ENCODE measurements around the gene OR5C1. TPM values are rescaled to one million over a fixed set of nuclear protein-coding genes. Genes with fewer than 3 reads are reported as not detected.
"Not testable (repeated sequence)": the region's sequence is repeated elsewhere in the genome, so short reads cannot be mapped to it uniquely, and the experiment has no call there.

OR5C1 gene
- total RNA-seq, 1 experiment from 2014 or later: not detected

DNA sequence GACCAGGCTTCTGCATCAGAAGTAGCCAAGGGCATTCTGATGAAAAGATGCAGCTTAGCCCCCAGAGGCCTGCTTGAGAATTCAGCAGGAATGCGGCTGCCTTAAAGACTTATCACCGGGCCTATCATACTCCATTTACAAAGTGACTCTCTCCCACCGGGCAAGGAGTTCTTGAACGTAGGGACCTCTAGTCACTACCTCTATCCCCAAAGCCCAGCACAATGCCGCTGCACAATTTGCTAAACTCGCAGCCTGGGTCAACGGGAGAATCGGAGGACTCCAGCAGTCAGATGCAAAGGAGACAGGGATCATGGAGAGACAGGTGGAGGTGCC is 39.0 kb downstream of the OR5C1 start:
- Mint-ChIP-seq H3K4me3 (peak overlapping the region; percentile 100), H3K27me3 (ENCODE audit: low read depth) (no peaks in the 10 kb centered on the region), H3K36me3 (peaks cover 22% of the 10 kb centered on the region), H3K4me1 (peaks cover 9% of the 10 kb centered on the region), H3K27ac (peak overlapping the region; percentile 99), H3K9me3 (no peaks in the 10 kb centered on the region)
- ChIA-PET CTCF (interaction anchor here (1.7 kb wide), 1 partner anchor 10 kb away, joined by 7 read pairs; no protein-coding TSS in a partner anchor), POLR2A (interaction anchor here (0.6 to 1.4 kb wide), 3 partner anchors 11 to 78 kb away, joined by 3 to 4 read pairs (median 4); partner anchors contain the start of gene RC3H2)
- TF ChIP-seq SMAD3 (CRISPR knock-in tag; IDR thresholded peaks at IDR 0.05; ENCODE audit: borderline replicate concordance): no peak
- no peak for TF ChIP-seq FOXJ3 (CRISPR knock-in tag; IDR thresholded peaks at IDR 0.05; ENCODE audit: borderline replicate concordance)
- TF ChIP-seq, protein P1, sequence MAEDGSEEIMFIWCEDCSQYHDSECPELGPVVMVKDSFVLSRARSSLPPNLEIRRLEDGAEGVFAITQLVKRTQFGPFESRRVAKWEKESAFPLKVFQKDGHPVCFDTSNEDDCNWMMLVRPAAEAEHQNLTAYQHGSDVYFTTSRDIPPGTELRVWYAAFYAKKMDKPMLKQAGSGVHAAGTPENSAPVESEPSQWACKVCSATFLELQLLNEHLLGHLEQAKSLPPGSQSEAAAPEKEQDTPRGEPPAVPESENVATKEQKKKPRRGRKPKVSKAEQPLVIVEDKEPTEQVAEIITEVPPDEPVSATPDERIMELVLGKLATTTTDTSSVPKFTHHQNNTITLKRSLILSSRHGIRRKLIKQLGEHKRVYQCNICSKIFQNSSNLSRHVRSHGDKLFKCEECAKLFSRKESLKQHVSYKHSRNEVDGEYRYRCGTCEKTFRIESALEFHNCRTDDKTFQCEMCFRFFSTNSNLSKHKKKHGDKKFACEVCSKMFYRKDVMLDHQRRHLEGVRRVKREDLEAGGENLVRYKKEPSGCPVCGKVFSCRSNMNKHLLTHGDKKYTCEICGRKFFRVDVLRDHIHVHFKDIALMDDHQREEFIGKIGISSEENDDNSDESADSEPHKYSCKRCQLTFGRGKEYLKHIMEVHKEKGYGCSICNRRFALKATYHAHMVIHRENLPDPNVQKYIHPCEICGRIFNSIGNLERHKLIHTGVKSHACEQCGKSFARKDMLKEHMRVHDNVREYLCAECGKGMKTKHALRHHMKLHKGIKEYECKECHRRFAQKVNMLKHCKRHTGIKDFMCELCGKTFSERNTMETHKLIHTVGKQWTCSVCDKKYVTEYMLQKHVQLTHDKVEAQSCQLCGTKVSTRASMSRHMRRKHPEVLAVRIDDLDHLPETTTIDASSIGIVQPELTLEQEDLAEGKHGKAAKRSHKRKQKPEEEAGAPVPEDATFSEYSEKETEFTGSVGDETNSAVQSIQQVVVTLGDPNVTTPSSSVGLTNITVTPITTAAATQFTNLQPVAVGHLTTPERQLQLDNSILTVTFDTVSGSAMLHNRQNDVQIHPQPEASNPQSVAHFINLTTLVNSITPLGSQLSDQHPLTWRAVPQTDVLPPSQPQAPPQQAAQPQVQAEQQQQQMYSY (CRISPR knock-in tag; IDR thresholded peaks at IDR 0.05): no peak
- TF ChIP-seq TCF7 (CRISPR knock-in tag; IDR thresholded peaks at IDR 0.05; ENCODE audit: low read depth): no peak
- TF ChIP-seq, protein P2, sequence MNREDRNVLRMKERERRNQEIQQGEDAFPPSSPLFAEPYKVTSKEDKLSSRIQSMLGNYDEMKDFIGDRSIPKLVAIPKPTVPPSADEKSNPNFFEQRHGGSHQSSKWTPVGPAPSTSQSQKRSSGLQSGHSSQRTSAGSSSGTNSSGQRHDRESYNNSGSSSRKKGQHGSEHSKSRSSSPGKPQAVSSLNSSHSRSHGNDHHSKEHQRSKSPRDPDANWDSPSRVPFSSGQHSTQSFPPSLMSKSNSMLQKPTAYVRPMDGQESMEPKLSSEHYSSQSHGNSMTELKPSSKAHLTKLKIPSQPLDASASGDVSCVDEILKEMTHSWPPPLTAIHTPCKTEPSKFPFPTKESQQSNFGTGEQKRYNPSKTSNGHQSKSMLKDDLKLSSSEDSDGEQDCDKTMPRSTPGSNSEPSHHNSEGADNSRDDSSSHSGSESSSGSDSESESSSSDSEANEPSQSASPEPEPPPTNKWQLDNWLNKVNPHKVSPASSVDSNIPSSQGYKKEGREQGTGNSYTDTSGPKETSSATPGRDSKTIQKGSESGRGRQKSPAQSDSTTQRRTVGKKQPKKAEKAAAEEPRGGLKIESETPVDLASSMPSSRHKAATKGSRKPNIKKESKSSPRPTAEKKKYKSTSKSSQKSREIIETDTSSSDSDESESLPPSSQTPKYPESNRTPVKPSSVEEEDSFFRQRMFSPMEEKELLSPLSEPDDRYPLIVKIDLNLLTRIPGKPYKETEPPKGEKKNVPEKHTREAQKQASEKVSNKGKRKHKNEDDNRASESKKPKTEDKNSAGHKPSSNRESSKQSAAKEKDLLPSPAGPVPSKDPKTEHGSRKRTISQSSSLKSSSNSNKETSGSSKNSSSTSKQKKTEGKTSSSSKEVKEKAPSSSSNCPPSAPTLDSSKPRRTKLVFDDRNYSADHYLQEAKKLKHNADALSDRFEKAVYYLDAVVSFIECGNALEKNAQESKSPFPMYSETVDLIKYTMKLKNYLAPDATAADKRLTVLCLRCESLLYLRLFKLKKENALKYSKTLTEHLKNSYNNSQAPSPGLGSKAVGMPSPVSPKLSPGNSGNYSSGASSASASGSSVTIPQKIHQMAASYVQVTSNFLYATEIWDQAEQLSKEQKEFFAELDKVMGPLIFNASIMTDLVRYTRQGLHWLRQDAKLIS (CRISPR knock-in tag; IDR thresholded peaks at IDR 0.05; ENCODE audit: borderline replicate concordance): no peak
- no peak for TF ChIP-seq ZNF138 (CRISPR knock-in tag; conservative IDR thresholded peaks at IDR 0.05)
- ATAC-seq: peak; percentile 33
- DNase-seq (ENCODE audit: low spot score): no peak

DNA sequence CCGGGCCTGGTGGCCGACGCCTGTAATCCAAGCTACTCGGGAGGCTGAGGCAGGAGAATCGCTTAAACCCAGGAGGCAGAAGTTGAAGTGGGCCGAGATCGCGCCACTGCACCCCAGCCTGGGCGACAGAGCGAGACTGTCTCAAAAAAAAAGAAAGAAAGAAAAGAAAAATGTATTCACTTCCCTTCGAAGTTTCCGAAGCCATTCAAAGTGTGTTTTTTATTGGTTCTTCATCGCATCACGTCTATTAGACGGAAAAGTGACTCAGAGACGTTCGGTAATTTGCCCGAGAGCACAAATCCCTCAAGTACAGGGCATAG is 40.2 kb downstream of the OR5C1 start:
- H3K27me3 Mint-ChIP-seq (ENCODE audit: low read depth); ATAC-seq; H3K9me3 Mint-ChIP-seq; DNase-seq (ENCODE audit: low spot score); H3K4me1 Mint-ChIP-seq: not testable (repeated sequence)
- ChIA-PET POLR2A (interaction anchor here (1.4 kb wide), 1 partner anchor 19 kb away, joined by 4 read pairs; no protein-coding TSS in a partner anchor), CTCF (interaction anchor here (0.9 to 1.7 kb wide), 3 partner anchors 9 to 671 kb away, joined by 3 to 7 read pairs (median 4); no protein-coding TSS in a partner anchor)
- H3K36me3 Mint-ChIP-seq: peaks cover 17% of the 10 kb centered on the region
- peak overlapping the region; percentile 100 for H3K4me3 Mint-ChIP-seq
- peak overlapping the region; percentile 90 for H3K27ac Mint-ChIP-seq
- TF ChIP-seq ZNF396 (CRISPR knock-in tag; IDR thresholded peaks at IDR 0.05; ENCODE audit: borderline replicate concordance): 0 out of 2 replicates have a peak, but pooled peaks have one; percentile 23
- TF ChIP-seq, protein P3, sequence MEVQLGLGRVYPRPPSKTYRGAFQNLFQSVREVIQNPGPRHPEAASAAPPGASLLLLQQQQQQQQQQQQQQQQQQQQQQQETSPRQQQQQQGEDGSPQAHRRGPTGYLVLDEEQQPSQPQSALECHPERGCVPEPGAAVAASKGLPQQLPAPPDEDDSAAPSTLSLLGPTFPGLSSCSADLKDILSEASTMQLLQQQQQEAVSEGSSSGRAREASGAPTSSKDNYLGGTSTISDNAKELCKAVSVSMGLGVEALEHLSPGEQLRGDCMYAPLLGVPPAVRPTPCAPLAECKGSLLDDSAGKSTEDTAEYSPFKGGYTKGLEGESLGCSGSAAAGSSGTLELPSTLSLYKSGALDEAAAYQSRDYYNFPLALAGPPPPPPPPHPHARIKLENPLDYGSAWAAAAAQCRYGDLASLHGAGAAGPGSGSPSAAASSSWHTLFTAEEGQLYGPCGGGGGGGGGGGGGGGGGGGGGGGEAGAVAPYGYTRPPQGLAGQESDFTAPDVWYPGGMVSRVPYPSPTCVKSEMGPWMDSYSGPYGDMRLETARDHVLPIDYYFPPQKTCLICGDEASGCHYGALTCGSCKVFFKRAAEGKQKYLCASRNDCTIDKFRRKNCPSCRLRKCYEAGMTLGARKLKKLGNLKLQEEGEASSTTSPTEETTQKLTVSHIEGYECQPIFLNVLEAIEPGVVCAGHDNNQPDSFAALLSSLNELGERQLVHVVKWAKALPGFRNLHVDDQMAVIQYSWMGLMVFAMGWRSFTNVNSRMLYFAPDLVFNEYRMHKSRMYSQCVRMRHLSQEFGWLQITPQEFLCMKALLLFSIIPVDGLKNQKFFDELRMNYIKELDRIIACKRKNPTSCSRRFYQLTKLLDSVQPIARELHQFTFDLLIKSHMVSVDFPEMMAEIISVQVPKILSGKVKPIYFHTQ (CRISPR knock-in tag; IDR thresholded peaks at IDR 0.05): peak; percentile 42; the same call in 1 of the 2 replicates

DNA sequence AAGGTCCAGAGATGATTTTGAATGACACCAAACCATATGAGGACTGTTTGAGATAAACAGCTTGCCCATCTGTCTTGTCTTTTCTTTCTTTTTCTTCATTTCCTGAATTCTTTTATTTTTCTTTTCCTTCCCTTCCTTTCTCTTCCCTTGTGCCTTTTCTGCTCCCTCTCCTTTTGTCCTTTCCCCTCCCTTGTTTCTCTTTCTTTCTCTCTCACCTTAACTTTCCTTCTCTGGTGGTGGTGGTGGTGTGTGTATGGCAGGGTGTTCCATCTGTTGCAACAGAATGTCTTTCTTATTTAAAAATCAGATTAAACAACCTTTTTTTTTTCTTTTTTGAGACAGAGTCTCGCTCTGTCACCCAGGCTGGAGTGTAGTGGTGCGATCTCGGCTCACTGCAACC is 43.5 kb downstream of the OR5C1 start:
- Mint-ChIP-seq H3K9me3 (no peaks in the 10 kb centered on the region), H3K27ac (no peak overlapping the region), H3K36me3 (no peaks in the 10 kb centered on the region), H3K27me3 (ENCODE audit: low read depth) (no peaks in the 10 kb centered on the region), H3K4me1 (peaks cover 12% of the 10 kb centered on the region), H3K4me3 (no peak overlapping the region)
- no peak for DNase-seq (ENCODE audit: low spot score)
- TF ChIP-seq ZNF219 (CRISPR knock-in tag; IDR thresholded peaks at IDR 0.05; ENCODE audit: borderline replicate concordance) (no peak), ZNF317 (CRISPR knock-in tag; IDR thresholded peaks at IDR 0.05; ENCODE audit: borderline replicate concordance, low read depth) (no peak), JAZF1 (CRISPR knock-in tag; IDR thresholded peaks at IDR 0.05) (no peak), SMAD3 (CRISPR knock-in tag; IDR thresholded peaks at IDR 0.05; ENCODE audit: borderline replicate concordance) (no peak)
- TF ChIP-seq, protein P4, sequence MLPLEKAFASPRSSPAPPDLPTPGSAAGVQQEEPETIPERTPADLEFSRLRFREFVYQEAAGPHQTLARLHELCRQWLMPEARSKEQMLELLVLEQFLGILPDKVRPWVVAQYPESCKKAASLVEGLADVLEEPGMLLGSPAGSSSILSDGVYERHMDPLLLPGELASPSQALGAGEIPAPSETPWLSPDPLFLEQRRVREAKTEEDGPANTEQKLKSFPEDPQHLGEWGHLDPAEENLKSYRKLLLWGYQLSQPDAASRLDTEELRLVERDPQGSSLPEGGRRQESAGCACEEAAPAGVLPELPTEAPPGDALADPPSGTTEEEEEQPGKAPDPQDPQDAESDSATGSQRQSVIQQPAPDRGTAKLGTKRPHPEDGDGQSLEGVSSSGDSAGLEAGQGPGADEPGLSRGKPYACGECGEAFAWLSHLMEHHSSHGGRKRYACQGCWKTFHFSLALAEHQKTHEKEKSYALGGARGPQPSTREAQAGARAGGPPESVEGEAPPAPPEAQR (CRISPR knock-in tag; IDR thresholded peaks at IDR 0.05): no peak
- TF ChIP-seq, protein P5, sequence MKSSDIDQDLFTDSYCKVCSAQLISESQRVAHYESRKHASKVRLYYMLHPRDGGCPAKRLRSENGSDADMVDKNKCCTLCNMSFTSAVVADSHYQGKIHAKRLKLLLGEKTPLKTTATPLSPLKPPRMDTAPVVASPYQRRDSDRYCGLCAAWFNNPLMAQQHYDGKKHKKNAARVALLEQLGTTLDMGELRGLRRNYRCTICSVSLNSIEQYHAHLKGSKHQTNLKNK (CRISPR knock-in tag; IDR thresholded peaks at IDR 0.05): no peak
- TF ChIP-seq, protein P6, sequence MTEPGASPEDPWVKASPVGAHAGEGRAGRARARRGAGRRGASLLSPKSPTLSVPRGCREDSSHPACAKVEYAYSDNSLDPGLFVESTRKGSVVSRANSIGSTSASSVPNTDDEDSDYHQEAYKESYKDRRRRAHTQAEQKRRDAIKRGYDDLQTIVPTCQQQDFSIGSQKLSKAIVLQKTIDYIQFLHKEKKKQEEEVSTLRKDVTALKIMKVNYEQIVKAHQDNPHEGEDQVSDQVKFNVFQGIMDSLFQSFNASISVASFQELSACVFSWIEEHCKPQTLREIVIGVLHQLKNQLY (CRISPR knock-in tag; IDR thresholded peaks at IDR 0.05): no peak
- TF ChIP-seq, protein P7, sequence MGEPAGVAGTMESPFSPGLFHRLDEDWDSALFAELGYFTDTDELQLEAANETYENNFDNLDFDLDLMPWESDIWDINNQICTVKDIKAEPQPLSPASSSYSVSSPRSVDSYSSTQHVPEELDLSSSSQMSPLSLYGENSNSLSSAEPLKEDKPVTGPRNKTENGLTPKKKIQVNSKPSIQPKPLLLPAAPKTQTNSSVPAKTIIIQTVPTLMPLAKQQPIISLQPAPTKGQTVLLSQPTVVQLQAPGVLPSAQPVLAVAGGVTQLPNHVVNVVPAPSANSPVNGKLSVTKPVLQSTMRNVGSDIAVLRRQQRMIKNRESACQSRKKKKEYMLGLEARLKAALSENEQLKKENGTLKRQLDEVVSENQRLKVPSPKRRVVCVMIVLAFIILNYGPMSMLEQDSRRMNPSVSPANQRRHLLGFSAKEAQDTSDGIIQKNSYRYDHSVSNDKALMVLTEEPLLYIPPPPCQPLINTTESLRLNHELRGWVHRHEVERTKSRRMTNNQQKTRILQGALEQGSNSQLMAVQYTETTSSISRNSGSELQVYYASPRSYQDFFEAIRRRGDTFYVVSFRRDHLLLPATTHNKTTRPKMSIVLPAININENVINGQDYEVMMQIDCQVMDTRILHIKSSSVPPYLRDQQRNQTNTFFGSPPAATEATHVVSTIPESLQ (CRISPR knock-in tag; IDR thresholded peaks at IDR 0.05): no peak
- ATAC-seq: no peak
- POLR2A ChIA-PET: no interaction called here
- CTCF ChIA-PET: no interaction called here
